D341Med (cell line): ENCODE measurements around the gene PIGH.
"Not testable (repeated sequence)": the region's sequence is repeated elsewhere in the genome, so short reads cannot be mapped to it uniquely, and the experiment has no call there.

ENCODE experiments used
- DNase-seq: peaks from one replicate; pipeline ENCODE4 v3.0.0; 2012; ENCODE audit warnings: low spot score

The PIGH gene

GRCh38 chr14:67551123-67551522, 48.9 kb downstream of the PIGH start:
- DNase-seq = no peak

GRCh38 chr14:67549734-67550133, 50.3 kb downstream of the PIGH start:
- DNase-seq = no peak

GRCh38 chr14:67547224-67547780, 52.8 kb downstream of the PIGH start:
- no peak for DNase-seq

GRCh38 chr14:67544590-67544989, 55.5 kb downstream of the PIGH start:
- no peak for DNase-seq

- DNase-seq = not testable (repeated sequence)
These were observed 57.4 kb downstream of the PIGH start for GRCh38 chr14:67542620-67543019.

GRCh38 chr14:67541448-67542387, 58.4 kb downstream of the PIGH start:
- DNase-seq = no peak
